Breast epithelium (tissue), 3 donors: ENCODE results near the gene OR2A5.
"Not testable (repeated sequence)": the region's sequence is repeated elsewhere in the genome, so short reads cannot be mapped to it uniquely, and the experiment has no call there.

ENCODE experiments used
- CTCF ChIP-seq, 3 donors: fragments of 450-650 bp; IDR thresholded peaks; one replicate each; pipeline ENCODE4 v1.5.1; 2016 to 2017; ENCODE audit warnings: antibody characterized with exemption in 3 of 3, mild to moderate bottlenecking in 3 of 3, moderate library complexity in 3 of 3
- POLR2A ChIP-seq: fragments of 450-650 bp; IDR thresholded peaks from one replicate; pipeline ENCODE4 v1.6.1; 2016; ENCODE audit warnings: antibody characterized with exemption, mild to moderate bottlenecking, moderate library complexity

GRCh38 chr7:144050884-144051283 lies 2.1 kb downstream of the OR2A5 start:
- TF ChIP-seq CTCF (IDR thresholded peaks at IDR 0.05); POLR2A: not testable (repeated sequence)
